ENCODE results near the gene PLEKHA7.
"Not testable (repeated sequence)": the region's sequence is repeated elsewhere in the genome, so short reads cannot be mapped to it uniquely, and the experiment has no call there.

Gene PLEKHA7

GRCh38 chr11:16977136-16977993, 36.8 kb downstream of the PLEKHA7 start:
- no peak for DNase-seq (ENCODE audit: low read depth)

GRCh38 chr11:16976379-16976778, 37.8 kb downstream of the PLEKHA7 start:
- DNase-seq (ENCODE audit: low read depth), result no peak

DNA sequence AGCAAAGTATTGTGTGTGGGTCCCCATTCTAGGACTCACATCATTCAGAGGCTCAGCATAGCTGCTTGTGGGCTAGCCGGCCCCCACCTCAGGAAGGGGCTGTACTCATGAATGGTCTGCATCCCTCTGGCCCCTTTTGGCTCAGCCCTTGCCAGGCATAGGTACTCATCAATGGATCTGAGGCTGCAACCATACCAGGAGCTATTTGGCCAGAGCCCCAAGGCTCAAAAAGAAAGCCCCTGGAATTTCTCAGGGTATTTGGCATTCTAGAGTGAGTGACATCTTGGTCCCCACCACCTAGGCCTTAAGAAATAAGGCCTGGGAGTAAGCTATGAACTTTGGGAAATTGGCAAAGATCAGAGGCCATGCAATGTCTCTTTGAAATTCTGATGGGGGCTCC, 38.3 kb downstream of the PLEKHA7 start:
- DNase-seq (ENCODE audit: low read depth), result no peak

DNA sequence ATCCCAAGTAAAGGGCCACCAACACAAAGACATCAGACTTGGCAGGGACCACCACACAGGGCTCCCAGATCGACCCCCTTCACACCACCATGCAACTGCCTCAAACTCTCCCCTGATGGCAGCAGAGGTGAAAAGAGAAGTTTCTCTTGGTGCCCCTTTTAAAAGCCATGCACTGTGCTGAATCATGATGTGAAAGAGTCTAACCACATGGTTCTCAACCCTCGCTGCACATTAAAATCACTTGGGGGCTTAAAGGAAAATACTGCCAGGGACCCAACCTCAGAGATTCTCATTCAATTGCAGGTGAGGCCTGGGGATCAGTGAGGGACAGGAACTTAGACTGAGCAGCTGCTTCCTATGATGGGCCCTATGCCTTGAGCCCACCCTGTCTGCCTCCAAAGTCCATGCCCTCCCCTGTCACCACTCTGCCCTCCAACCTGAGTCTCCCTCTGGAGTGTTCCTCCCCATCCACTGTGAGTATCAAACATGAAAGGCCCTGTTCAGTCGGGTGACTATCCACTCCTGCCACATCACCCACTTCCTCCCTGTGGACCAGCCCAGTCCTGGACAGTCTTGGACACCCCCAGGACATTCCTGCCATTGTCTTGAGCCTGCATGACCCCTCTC, 40.8 kb downstream of the PLEKHA7 start:
- DNase-seq (ENCODE audit: low read depth), result no peak

DNA sequence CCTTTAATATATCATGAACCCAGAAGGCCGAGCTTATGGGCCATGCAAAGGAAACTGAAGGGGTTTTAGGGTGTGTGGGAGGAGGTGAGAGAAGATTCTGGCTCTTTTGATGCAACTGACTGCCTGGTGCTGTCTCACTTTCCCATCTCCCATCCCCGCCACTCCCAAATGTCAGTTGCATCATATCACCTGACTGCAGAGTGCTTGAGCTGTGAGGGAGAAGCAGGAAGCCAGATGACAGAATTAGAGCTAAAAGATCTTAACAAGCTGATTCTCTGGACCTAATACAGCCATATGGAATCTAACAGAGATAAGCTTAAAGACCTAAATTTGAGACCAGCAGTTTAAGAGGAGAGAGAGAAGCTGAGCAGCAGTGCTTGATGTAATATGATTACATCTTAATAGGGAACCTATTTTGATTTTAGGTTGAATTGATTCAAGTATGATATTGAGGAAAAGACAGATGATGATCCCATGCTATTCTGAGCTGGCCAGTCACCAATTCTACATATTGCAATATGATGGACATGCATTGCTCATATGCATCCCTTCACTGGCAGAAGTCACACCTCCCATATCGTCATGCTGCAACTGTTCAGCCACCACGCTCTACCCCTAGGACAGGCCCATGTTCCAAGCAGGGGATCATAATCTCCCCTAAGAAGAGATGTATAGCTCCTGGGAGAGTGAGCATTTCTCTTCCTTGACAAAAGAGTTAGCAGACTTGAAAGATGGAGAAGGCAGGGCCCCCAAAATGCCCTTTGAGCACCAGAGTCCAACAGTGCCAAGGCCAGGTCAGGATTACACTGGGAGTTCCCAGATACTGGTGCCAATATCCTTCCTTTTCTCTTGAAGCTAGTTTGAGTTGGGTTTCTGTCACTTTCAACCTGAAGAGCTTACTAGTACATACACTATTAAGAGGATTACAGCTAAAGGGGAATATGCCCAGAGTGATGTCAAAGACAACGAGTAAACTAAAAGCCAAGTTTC, 44.9 kb downstream of the PLEKHA7 start:
- DNase-seq (ENCODE audit: low read depth), result no peak

DNA sequence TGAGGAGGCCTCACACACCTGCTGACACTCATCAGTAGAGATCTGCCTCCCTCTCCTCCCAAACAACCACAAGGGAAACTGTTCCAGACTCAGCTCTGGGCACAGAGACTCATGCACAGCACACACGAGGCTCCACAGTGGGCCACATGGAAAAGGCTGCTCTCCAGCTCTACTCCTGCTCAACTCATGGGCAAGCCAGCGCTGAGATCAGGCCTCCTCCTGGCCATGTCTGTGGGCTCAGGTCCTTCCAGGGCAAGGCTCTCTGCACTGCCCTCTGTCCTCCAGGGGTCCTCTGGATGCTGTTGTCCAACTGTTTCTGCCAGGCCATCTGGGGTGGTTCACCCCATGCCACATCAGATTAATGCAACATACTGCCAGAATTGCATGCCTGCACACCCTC, 46.0 kb downstream of the PLEKHA7 start:
- DNase-seq (ENCODE audit: low read depth), result no peak

GRCh38 chr11:16966930-16967671, 47.1 kb downstream of the PLEKHA7 start:
- no peak for DNase-seq (ENCODE audit: low read depth)

GRCh38 chr11:16964501-16964900, 49.7 kb downstream of the PLEKHA7 start:
- DNase-seq (ENCODE audit: low read depth), result no peak

GRCh38 chr11:16963316-16963876, 50.8 kb downstream of the PLEKHA7 start:
- DNase-seq (ENCODE audit: low read depth), result no peak

- not testable (repeated sequence) for DNase-seq (ENCODE audit: low read depth)
Measured at GRCh38 chr11:16962589-16962988, 51.6 kb downstream of the PLEKHA7 start.

DNA sequence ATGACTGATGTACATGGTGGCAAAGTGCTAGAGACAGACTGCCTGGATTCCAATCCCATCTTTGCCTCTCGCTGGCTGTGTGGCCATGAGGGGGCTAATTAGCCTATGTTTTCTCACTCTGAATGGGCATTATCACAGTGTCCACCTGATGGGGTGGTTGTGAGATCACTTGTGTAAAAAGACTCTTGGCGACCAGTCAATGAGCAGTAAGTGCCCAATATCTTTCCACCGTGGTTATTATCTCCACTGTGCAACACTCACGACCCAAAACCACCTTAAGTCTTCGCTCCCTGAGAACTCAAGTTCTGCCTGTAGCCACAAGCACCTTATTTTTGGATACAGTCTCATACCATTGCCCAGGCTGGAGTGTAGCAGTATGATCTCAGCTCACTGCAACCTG, 52.1 kb downstream of the PLEKHA7 start:
- DNase-seq (ENCODE audit: low read depth), result no peak

- no peak for DNase-seq (ENCODE audit: low read depth)
Measured at GRCh38 chr11:16960250-16960649, 54.0 kb downstream of the PLEKHA7 start.

DNA sequence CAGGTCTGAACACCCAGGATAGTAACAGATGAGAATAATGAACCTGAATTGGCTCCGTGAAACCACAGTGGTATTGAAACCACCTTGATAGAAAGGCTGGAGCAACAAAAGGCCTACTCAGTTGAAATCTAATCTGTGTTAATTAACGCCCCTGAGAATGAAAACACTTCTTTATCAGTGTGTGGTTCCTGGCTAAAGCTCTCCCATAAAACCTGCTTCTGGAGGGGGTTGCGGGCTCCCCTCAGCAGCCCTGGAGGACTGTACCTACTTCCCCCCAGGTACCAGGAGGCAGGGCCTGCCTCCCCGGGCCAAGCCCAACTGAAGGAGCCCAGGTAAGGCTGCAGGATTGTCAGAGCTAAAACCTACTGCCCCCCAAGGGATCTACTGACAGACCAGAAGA, 54.6 kb downstream of the PLEKHA7 start:
- no peak for DNase-seq (ENCODE audit: low read depth)

GRCh38 chr11:16958833-16959232, 55.4 kb downstream of the PLEKHA7 start:
- no peak for DNase-seq (ENCODE audit: low read depth)

DNA sequence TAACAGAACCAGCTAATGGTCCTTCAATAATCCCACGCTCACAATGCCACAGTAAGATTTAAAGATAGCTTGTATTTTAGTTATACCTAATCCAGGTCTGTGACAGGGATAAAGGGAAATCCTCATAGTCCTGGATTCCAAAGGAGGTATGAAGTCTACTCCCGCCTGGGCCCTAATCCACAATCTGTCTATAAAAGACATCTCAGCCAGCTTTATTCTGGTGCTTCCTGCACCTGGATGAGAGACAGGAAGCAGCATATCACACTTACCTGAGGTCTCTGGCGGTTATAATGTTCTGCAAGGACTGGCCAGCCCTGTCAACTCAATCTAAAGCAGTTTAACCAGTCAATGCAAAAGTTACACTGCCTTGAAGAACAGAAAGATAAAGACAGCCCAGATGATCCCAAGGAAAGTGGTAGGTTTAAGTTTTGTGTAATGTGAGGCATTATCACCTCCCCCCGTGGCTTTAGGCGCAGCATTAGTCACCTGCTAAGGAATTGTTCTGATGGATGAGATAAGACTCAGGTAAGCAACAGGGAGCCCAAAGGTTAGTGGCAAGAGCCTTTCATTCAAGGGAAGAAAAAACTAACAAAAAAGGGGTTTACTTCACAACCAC, 57.6 kb downstream of the PLEKHA7 start:
- DNase-seq (ENCODE audit: low read depth), result no peak

GRCh38 chr11:16953663-16954062, 60.6 kb downstream of the PLEKHA7 start:
- no peak for DNase-seq (ENCODE audit: low read depth)

DNA sequence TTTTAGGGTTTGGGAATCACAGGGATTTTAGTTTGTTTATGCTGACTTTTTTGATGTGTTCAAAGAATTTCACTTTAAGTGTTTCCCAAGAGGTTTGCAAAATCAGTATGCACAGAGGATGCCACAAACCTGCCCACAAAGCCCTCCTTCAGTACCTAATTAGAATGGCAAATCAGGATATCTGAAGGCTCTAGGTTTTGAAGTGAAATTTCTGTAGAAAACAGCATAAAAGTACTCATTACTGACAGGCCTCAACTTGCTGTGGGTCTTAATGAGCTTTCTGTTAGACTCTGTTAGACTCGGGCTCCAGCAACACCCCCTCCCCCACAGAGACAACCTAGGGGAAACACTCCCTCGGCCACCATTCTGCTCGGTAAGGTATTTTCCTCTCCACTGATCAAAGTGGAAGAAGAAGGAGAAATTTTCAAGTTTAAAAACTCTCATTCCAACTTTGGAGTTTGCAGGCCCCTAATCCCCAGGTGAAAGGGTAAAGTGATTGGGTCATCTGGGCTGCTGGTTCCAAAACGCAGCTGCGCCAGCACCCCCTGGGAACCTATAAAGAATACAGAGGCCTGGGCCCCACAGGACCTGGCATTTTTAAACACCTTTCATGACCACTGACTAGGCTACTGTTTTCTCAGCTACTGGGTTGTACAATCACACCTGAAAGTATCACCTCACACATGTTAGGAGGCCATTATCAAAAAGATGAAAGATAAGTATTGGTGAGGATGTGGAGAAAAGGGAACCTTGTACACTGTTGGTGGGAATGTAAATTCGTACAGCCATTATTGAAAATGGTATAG, 67.5 kb downstream of the PLEKHA7 start:
- no peak for DNase-seq (ENCODE audit: low read depth)

DNA sequence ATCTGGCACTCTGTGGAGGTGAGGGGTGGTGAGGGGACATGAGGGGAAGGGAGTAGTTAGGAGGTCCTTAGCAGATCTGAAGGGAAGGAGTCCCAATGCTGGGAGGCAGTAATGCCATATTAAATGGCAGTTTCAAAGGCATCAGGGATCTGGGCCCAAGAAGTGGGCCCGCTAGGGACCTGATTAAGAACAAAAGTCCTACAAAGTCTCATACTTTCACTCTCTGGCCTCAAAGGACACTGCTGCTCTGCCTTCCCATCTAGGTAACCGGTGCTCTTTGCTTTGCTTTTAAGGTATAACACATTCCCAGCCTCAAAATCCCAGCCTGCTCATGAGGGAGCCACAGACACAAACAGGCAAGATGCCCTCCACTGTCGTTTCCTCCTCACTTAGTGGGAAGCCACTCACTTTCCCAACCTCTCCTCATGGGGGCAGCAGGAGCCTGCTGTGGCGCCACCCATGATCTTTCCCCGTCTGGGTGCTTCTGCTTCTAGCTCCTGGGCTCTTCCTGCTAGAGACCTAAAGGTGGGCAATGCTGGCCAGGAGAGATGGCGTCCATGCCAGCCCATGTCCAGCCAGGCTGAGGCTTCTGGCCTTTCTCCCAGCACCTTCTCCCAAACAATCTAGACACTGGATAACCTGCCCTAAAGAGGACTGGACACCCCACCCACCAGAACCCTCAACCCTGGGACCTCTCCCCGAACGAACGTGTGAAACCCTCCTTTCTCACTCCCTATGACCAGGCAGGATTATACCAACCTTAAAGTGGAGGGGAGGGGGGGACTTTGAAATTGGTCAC, 68.3 kb downstream of the PLEKHA7 start:
- no peak for DNase-seq (ENCODE audit: low read depth)

DNA sequence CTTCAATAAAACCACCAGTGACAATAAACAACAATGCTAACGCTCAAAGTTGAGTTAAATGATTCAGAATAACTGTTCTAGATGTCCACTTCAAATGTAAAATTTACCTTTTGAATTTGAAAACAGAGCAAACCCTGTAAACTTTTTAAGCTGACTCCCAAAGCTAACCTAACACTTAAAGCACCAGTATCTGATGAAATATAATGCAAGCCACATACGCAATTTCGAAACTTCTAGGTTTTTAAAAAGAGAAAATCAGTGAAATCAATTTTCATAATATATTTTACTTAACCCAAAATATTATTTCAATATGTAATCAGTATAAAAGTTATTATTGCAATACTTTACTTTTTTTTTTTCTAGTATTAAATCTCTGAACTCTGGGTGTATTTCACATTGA, 71.3 kb downstream of the PLEKHA7 start:
- DNase-seq (ENCODE audit: low read depth), result no peak
